Stimulated activated CD4-positive, alpha-beta T cell treated with anti-CD3 and anti-CD28 coated beads, TNF-alpha, amount 100 ng/mL, for 48 hours (primary cell): Measurements from ENCODE around the gene DNAJC21.

Experiments used
- DNase-seq, 3 donors: peaks; one replicate each; pipeline ENCODE4 v3.0.0-alpha.2; 2020; ENCODE audit warnings: low read depth in 3 of 3

DNAJC21 gene

DNA sequence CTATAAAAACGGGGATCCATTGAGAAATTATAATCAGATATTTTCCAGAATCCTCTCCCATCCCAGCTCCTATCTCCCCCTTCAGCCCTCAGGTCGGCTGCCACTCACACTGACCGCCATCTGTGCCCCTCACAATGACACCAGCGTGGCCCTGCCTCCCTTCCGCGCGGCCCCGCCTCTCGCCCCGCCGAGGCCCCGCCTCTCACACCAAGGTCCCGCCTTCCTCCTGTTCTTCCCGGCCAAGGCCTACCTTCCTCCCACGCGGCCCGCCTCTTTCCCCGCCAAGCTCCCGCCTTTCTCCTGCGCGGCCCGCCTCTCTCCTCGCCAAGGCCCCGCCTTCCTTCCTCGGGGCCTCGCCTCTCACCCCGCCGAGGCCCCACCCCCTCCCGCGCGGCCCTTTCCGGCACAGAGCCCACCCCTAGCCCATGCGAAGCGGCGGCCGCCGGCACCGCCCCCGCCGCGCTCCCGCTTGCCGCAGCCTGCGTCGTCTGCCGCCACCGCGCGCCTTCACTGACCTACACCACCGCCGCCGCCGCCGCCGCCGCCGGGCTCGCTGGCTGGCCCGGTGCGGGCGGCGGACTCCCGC lies at the start of gene DNAJC21:
Gene DNAJC21 (plus strand): TSS at position 426 of the 586 bp plus-strand sequence. CDS start 261 bp downstream, outside the sequence.
- DNase-seq: peak; percentile 96 to 98 (median 97)

DNA sequence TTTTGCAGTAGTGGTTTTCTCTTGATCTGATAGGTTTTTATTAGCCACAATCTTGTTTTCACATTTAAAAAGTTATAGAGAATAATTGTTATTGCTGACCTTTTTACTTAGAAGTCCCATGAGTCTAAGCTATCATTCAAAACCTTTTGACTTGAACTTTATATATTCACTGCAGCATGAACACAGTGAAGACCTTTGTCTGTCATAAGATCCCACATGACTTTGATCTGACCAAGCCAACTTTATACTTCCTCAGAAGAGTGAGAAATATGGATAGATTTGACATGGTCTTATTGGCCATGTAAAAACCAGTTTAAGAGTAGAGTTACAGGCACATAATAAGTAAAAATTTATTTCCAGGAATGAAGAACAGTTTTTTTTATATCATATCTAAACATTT lies 48.1 kb upstream of the DNAJC21 start:
- no peak for DNase-seq

DNA sequence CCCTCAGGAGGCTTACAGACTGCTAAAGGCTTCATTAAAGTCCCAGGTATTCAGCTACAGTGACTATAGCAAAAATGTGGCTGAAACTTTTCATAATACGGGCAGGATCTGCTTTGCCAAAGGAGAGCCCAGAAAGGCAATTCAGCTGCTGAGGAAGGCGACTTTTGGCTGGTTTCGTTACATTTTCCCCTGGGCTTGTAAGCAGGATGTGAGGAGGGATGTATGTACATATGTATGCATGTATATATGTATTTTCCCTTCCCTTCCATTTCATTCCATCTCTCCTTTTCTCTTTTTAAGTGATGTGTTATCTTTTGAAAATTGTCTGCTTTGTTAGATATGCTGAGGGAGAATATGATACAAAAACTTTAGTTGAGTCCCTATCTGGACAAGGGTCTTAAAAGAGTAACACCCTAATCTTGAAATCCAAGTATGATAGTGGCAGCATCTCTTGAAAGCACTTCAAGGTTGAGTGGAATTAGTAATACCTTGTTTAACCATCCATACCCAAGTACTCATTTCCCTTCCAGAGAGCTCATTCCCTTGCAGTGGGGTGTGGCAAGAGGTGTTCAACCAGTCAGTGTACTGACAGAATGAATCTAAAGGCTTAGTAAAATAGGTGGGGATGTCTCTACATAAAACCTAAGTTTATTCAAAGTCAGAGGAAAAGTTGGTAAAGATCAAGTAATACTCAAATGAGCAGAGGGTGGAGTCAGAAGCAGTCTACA lies 42.8 kb upstream of the DNAJC21 start:
- DNase-seq: no peak

DNA sequence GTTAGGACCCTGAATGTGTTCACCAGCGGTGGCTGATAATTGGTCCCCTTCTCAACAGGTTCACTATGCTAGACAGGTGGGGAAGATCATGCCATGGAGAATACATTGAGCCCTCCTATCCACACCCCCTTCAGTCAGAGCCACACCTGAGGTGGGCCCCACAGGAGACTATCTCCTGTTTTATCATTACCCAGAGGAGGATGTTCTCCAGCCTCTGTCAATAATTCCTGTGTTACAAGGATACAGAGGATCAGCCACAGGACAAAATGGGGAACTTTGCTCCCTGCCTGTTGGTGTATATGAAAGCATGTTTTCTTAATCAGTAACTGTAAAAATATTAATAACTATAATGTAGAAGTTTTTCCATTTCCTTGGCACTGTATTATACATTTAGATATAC lies 40.0 kb upstream of the DNAJC21 start:
- no peak for DNase-seq

DNA sequence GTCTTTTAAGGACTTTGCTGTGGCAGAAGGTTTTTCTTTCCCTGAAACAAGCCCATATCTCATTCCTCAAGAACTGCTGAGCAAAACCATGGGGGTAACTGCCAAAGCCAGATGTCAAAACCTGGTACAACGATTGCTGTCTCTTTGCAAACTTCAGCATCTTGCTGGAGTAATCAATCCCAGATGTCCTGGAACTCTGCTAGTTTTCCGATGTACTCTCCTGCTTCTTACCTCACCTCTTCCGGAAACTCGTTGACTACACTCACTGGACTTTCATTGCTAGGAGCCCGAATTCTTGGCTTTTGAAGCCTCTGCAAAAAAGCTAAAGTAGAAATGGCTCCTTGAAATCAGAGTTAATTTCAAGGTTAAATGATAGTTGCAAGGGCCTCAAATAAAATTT lies 37.4 kb upstream of the DNAJC21 start:
- no peak for DNase-seq

DNA sequence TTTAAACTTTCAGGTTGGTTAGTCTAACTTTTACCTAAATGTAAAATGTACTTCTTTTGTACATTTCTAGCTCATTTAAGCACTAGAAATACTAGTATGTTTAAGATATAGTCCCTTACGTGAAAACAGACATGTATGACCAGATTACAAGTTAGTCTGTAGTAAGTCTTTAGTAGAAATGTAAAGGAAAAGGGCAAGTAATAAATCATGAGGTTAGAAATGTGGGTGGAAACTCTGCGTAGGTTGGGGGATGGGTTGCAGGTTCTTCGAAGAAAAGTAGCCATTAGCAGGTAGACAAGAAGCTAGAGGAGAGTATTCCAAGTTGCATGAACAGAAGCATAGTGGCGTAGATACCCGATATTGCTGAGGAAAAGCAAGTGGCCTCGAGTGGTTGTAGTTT lies 36.9 kb upstream of the DNAJC21 start:
- no peak for DNase-seq

DNA sequence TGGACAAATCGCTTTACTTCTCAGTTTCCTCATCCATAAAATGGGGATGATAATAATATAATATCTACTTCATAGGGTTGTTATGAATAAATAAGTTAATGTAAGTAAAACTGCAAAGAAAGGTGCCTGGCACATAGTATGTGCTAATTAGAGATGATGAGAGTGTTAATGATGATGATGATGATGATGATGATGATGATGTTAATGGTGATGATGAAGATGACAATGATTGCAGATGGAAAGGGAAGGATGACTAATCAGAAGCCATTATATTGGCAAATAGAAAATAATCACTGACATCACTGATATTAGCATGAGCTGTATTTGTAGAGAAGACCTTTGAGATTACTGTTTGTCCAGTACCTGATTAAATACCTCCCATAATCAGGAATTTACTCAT lies 34.6 kb upstream of the DNAJC21 start:
- no peak for DNase-seq

DNA sequence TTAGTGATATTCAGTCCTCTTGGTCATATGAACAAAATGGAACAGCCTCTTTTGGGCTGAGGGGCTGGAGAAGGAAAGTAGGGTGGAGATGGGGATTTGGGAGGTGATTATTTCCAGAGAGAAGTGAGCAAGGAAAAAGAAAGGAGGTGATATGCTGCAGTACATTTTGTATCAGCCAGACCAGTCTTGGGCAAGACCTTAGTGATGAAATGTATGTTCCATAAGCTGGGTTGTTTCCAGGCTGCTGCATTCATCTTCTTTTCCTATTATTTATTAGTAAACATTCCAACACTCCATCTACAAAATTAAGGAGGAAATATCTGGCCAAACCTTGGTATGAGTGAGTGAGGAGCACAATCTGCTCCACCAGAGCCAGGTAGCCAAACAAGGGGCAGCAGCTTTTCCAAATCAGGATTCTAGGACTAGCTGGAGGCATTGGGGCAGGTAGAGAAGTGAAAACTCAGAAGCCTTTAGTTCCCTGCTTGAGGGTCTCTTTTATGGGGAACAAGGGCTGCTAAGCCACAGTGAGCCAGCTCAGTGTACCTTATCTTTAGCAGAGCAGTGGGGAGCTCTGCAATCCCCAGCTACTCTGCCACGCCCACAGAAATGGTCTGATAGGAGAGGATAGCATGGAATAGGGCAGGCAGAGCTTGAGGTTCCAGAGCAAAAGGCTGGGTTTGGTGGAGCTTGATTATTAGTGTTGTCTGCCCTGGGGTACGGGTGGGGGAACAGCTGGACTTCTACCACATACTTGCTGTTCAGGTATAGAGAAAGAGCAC lies 33.5 kb upstream of the DNAJC21 start:
- no peak for DNase-seq

DNA sequence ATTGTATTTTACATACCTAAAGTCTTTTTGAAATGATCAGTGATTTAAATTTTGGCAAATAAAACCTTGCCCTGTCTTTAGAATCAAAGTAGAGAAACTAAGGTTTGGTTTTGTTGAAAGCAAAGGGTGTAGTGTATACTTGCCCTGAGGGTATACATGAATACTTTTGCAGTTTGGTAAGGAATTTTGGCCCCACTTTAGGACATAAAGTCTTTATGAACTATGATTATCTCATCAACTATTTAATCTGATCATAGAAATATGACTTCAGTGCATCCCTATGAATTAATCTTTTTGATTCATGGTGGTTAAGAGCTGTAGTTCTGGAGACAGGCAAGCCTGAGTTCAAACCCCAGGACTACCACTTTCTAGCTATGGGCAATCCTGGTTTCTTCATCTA lies 31.7 kb upstream of the DNAJC21 start:
- DNase-seq: no peak

DNA sequence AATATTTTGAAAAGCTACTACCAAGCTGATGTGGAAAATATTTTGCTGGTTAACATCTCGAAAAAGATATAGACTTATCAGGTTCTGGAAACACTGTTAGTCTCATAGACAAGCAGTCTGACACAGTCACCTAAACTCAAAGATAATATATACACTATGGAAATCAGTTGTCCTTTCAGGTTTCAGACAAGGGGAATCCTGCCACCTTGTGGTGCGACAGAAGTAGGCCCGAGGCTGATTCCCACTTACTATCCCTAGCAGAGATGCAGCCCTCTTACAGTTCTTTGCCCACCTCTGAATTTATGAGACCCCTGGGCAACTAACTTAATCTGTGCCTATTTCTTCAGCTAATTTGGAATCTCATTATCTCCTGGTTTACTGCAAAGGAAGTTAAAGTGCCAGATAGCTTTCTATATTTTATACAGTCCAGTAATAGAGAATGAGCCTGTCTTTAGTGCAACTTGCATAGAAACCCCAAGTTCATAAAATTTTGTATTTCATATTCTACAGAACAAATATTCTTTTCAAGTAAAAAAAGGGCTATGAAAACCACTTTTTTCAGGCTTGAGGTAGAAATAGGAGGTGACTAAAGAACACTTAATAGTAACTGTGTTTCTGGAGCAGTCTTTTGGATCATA lies 31.0 kb upstream of the DNAJC21 start:
- peak; percentile 16 to 38 (median 21) for DNase-seq

DNA sequence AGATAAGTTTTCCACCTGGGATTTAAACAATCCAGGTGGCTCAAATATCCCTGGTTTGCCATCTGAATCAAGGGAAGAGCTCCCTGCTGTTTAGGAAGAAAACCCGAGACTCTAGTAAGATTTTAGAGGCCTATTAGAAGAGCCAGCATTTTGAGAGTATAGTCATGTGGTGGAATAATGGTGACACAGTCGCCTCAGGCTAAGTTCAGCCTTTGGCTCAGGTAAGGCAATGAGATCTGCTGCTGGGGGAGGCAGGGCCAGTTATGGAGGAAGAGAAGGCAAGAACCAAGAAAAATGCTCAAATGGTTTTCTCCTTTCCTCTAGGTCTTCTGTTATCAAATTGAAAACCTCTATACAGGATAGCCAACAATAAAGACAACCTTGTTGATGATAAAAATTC lies 30.3 kb upstream of the DNAJC21 start:
- DNase-seq: no peak

DNA sequence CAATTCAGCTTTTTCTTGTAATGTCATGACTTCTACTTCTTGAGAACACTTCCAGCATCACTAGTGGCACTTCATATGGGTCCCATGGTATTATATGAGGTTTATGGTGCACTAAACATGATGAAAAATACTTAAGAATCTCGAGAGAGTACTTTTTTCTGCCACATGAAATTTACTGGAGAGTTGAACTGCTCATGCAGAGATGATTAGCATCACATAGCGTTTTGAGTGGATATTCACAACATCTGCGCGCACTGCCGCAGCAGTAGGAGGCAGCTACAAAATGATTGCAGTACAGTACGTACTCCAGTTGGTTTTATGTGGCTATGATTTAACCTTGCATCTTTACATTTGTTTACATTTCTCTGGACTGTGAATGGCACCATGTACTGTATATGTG lies 28.7 kb upstream of the DNAJC21 start:
- DNase-seq: no peak

DNA sequence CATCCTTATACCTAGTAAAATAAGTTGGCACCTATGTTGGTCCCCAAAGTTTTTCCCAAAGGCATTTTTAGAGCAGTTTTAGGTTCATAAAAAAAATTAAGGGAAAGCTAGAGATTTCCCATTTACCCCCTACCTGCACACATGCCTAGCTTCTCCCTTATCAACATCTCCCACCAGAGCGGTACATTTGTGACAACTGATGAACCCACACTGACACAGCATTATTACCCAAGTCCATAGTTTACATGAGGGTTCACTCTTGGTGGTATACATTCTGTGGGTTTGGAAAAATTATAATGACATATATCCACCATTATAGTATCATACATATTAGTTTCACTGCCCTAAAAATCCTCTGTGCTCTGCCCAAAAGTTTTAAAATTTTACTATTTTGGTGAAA lies 26.1 kb upstream of the DNAJC21 start:
- DNase-seq: no peak

DNA sequence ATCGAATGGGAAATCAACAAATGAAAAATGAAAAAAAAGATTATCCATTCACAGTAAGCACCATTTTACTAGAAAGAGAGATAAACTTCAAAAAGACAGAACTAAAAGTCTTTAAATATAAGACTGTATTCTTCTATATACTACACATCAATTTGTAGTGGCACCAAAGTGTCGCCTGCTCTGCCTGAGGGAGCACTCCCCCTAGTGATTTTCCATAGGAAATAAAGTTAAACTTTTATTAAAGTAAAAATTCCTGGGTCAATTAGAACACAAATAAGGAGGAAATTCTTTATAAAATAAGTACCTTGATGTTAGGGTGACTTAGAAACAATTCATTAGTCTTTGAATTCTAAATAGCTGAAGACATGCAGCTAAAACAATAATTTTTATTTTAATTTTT lies 23.8 kb upstream of the DNAJC21 start:
- DNase-seq: no peak

DNA sequence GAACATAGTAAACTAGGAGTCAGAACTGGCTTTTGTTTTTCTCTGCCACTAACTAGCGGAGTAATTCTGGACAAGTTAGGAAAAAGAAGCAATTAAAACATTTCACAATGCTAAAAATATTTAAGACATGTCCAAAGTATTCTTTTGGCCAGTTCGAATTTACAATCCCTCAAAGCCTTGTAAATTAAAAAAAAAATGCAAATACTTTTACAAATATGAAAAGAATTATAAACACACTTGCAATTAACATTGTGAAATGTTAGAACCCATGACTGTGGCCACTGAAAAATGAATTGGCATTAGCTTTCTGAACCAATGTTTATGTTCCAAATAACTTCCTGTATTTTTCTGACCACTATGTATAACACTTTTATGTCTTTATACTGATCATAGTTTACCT lies 16.3 kb upstream of the DNAJC21 start:
- DNase-seq: no peak

DNA sequence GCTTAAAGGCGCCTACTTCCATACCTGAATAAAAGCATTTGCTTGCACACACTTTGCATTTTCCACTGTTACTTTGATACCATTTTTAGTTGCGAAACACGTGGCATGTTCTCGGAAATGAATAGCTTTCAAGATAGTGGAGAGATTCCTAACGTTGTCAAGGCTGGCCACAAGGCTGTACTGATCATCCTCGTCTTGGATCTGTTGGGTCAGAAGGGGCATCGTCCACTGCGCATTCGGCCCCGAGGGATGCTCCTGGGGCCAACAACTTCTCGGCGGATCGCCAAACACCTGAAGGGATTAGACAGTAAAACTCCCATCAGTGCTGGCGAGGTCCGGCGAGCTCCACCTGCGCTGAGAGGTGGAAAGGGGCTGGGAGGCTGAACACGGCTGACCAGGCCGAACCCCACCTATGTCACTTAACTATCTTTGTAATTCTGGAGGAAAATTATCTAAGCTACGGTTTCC lies 14.7 kb upstream of the DNAJC21 start:
- no peak for DNase-seq

DNA sequence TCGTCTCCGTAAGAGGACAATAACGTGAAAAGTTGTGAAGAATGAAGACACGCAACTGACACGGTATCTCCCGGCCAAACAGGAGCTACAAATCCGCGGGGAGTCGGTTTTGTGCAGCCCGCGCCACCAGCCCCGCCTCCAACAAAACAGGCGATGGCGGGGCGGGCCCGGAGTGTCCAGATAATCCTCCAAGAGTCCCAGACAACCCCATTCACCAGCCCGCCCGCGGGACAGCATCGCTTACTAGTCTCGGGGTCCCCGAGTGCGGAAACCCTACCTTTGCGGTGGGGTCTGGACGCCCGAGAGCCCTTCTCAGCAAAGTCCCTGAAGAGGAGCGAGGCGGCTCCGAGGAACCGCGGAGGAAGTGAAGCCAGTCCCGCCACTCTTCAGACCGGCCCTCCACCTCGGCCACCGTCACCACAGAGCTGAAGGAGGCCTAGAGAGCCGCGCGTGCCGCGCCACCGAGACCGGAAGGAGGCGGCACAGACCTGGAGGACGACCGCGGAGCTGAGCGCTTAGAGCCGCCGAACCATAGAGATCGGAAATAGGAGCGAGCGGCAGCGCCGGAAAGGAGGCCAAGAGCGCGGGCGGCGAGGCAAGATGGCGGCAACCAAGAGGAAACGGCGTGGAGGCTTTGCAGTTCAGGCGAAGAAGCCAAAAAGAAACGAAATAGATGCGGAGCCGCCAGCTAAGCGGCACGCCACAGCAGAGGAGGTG lies 14.1 kb upstream of the DNAJC21 start, which contains the start of the genes BRIX1 and RAD1:
Gene BRIX1 (plus strand): TSS at position 573 of the 717 bp plus-strand sequence. CDS start 28 bp downstream, at position 601.
Gene RAD1 (minus strand): TSS at position 366 of the 717 bp plus-strand sequence. CDS start 612 bp downstream, outside the sequence.
- peak; percentile 89 to 95 (median 90) for DNase-seq

DNA sequence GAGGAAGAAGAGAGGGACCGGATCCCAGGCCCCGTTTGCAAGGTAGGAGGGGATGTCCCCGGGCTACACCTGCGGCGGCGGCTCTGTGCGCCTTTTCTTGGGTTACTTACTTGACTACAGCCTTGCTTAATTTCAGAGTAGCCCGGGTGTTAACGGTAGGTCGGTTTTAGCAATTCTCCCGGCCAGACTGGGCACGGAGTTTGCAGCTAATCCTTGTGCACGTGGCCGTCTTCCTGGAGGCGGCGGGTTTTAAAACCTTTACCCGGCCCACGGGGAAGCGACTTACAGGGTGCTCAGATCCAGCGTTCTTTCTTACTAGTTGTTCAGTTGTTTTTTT lies 13.5 kb upstream of the DNAJC21 start:
- peak in 1 of 3 donors; percentile 3 for DNase-seq

DNA sequence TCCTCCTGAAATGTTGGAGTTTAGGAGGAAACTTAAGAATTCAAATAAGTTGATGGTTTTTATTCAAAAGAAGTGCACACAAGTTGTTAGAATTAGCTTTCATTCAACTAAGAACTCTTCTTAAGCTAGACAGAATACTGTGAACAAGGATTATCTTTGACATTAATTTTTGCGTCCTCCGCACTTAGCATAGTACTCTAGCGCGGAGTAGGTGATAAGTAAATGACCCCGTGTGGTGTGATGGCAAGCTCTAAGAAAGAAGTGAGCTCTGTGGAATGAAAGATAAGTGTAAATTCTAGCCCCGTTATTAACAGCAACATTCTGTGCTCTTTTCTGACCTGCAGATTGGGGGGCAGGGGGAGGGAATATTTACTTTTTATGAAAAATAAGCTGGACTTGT lies 12.8 kb upstream of the DNAJC21 start:
- no peak for DNase-seq

DNA sequence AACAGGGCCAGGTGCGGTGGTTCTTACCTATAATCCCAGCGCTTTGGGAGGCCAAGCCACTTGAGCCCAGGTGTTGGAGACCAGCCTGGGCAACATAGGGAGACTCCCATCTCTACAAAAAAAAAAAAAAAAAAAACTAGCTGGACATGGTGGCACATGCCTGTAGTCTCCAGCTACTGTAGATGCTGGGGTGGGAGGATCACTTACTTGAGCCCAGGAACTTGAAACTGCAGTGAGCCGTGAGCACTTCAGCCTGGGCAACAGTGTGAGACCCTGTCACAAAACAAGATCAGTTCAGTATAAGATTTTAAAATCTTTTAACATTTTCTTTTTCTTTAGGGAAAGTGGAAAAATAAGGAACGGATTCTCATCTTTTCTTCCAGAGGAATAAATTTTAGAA lies 11.3 kb upstream of the DNAJC21 start:
- no peak for DNase-seq

DNA sequence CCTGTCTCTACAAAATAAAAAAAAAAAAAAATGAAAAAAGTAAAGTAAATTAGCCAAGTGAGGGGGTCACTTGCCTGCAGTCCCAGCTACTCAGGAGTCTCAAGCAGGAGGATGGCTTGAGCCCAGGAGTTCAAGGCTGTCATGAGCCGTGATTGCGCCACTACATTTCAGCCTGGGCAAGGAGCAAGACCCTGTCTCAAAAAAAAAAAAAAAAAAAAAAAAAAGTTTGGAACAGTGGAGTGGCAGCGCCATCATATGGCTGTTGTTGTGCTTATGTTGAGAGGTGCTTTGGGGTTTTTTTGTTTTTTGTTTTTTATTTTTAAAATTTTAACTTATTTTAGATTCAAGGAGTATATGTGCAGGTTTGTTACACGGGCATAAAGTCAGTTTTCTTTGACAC lies 10.3 kb upstream of the DNAJC21 start:
- DNase-seq: no peak
